SK-N-MC (cell line): Measurements from ENCODE around the gene TLE2.

Source experiments
- DNase-seq: peaks from one replicate; pipeline ENCODE4 v3.0.0-alpha.2; 2011; ENCODE audit warnings: low read depth, low spot score
- H3K27ac ChIP-seq: fragments of 200-600 bp; sonication (generic); 2 replicates; pipeline ENCODE4 v1.5.1; 2016; ENCODE audit warnings: mixed run types
- H3K36me3 ChIP-seq: fragments of 200-600 bp; sonication (generic); 2 replicates; pipeline ENCODE4 v1.6.1; 2017; ENCODE audit warnings: antibody characterized with exemption, low read length, mixed read lengths; ENCODE audit not compliant: insufficient read depth
- H3K4me3 ChIP-seq: fragments of 200-600 bp; sonication (generic); 2 replicates; pipeline ENCODE4 v1.5.1; 2016
- H3K9ac ChIP-seq: fragments of 200-600 bp; sonication (generic); 2 replicates; pipeline ENCODE4 v1.8.0; 2017; ENCODE audit warnings: mixed run types, mixed read lengths; ENCODE audit not compliant: insufficient read length
- H3K9me3 ChIP-seq: fragments of 200-600 bp; sonication (generic); 2 replicates; pipeline ENCODE4 v1.6.1; 2017; ENCODE audit warnings: low read depth, mild to moderate bottlenecking, antibody characterized with exemption, low read length, moderate library complexity, mixed read lengths
- EZH2 ChIP-seq: fragments of 200-600 bp; sonication (generic); IDR thresholded peaks from one replicate; pipeline ENCODE4 v1.6.1; 2017; ENCODE audit warnings: antibody characterized with exemption
- FOXP2 ChIP-seq: optimal IDR thresholded peaks from 2 replicates; pipeline ENCODE3; 2011; ENCODE audit warnings: mild to moderate bottlenecking, moderate library complexity; ENCODE audit not compliant: insufficient read depth; ENCODE audit errors: extremely low read length, control extremely low read depth
- POLR2AphosphoS5 ChIP-seq: IDR thresholded peaks from 2 replicates; pipeline ENCODE4 v1.6.1; 2012; ENCODE audit warnings: mild to moderate bottlenecking, low read depth, low read length, borderline replicate concordance

The TLE2 gene

DNA sequence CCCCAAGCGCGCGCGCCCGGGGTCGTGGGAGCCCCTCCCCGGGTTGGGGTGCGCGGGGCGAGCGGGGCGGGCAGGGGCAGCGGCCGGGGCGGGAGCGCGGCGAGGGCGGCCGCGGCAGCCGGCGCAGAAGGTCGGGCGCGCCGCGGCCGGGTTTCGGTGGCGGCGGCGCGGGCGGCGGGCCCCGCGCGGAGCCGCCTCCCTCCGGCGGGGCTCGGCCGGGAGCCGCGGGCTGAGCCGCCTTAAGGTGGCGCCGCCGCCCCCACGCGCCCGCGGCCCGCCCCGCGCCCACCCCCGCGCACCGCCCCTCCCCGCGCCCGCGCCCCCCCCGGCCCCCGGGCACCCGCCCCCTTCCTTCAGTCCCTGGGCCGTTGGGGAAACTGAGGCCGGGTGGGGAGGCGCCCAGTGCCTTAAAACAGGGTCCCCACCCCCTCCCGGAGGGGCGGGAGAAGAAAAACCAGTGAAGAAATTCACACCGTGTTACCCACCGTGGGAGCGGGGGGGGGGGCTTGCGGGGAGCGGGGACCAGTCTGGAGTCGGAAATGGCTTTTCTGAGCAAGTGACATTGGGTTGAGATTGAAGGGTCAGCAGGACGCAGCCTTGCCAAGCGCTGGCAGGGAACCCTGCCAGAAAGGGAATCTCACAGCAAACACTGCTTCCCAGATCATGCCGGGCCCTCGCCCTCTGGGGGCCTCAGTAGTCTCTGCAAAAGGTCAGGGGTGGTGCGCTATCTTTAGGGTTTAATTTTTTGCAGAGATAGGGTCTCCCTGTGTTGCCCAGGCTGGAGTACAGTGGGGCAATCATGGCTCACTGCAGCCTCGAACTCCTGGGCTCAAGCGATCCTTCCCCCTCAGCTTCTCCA, at the start of gene TLE2:
TLE2 (minus strand) TSS at position 216 of the 859 bp plus-strand sequence. CDS start 376 bp downstream, outside the sequence.
- no peaks in the 10 kb centered on the region for H3K9me3 ChIP-seq
- H3K27ac ChIP-seq = no peak within 1 kb of the TSS
- H3K9ac ChIP-seq = peak within 1 kb of the TSS; percentile 70
- no peaks in the 10 kb centered on the region for H3K36me3 ChIP-seq
- no peak for DNase-seq
- H3K4me3 ChIP-seq = peak within 1 kb of the TSS; percentile 79
- TF ChIP-seq FOXP2 (no peak), EZH2 (no peak), POLR2AphosphoS5 (no peak)

DNA sequence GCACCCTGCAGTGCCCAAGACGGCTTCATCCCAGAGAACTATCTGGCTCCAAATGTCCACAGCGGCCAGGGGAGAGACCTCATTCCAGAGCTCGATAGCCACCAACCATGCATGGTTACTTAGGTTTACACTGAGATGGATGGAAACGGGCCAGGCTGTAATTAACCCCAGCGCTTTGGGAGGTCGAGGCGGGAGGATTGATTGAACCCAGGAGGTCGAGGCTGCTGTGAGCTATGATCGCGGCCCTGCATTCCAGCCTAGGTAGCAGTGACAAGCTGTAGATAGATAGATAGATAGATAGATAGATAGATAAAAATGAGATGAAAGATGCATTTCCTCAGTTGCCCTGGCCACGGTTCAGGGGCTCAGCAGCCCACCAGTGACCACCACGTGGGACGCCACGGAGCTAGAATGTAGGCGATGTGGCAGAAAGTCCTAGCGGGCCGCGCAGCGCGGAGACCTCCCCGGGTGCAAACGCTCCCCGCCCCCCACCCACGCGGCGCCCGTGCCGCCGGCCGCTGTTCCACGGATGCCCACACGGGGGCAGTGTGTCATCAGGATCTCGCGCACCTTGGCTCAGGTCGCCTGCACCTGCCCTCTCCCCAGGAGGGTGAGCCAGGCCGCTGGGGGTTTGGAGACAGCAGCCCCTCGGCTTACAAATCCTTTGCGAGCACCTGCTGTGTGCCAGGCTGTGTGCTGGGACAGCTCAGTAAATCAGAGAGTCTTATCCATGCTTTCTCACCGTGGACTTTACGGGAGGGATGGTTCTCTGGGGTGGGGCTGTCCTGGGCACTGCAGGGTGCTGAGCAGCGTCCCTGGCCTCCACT, 46.7 kb upstream of the TLE2 start:
- Histone ChIP-seq H3K9me3 (no peaks in the 10 kb centered on the region), H3K9ac (no peak overlapping the region), H3K27ac (no peak overlapping the region), H3K36me3 (no peaks in the 10 kb centered on the region), H3K4me3 (peak overlapping the region; percentile 61)
- no peak for TF ChIP-seq EZH2
- peak; percentile 33 for TF ChIP-seq FOXP2
- no peak for DNase-seq

DNA sequence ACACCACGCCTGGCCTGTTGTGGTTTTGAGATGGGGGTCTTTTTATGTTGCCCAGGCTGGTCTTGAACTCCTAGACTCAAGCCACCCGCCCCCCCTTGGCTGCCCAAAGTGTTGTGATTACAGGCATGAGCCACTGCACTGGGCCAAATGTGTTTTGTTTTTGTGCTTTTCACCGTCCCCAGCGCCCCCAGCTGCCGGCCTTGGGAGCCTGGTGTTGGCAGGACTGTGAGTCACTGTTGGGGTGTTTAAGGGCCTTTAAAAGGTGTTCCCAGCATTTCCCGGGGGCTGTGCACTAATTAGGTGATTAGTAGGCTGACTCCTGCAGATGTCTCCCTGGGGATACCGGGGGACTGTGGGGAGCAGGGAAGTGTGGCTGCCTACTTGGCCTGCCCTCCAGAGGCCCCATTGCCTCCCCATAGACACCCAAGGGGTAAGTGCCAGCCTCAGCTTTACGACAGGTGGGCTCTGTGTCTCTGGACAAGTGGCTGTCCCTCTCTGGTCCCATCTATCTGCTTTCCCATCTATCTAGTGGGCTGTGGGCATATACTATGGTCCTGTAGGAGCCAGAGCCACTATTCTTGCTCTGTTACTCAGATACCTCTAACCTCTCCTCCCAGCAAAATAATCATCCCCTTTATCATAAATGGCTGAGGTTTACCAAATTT, 45.0 kb upstream of the TLE2 start:
- Histone ChIP-seq H3K27ac (no peak overlapping the region), H3K9ac (no peak overlapping the region), H3K36me3 (no peaks in the 10 kb centered on the region), H3K4me3 (no peak overlapping the region), H3K9me3 (no peaks in the 10 kb centered on the region)
- no peak for DNase-seq
- TF ChIP-seq FOXP2 (no peak), EZH2 (no peak), POLR2AphosphoS5 (no peak)

DNA sequence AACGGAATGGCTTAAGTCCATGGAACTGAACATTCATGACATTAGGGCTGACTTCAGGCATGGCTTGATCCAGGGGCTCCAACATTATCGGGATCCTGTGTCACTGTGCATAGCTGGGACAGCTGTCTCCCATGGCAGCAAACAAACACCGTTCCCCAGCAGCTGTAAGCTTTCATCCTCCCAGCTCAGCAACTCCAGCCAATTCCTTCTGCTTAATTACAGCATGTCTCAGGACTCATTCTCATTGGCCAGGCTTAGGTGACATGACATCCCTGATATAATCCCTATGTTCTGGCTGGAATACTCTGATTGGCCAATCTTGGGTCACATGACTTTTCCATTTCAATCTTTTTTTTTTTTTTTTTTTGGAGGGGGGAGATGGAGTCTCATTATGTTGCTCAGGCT, 44.1 kb upstream of the TLE2 start:
- peak; percentile 30 for DNase-seq
- TF ChIP-seq POLR2AphosphoS5 (no peak), EZH2 (no peak), FOXP2 (no peak)
- H3K9ac ChIP-seq = no peak overlapping the region
- no peaks in the 10 kb centered on the region for H3K9me3 ChIP-seq
- no peak overlapping the region for H3K4me3 ChIP-seq
- no peak overlapping the region for H3K27ac ChIP-seq
- no peaks in the 10 kb centered on the region for H3K36me3 ChIP-seq

DNA sequence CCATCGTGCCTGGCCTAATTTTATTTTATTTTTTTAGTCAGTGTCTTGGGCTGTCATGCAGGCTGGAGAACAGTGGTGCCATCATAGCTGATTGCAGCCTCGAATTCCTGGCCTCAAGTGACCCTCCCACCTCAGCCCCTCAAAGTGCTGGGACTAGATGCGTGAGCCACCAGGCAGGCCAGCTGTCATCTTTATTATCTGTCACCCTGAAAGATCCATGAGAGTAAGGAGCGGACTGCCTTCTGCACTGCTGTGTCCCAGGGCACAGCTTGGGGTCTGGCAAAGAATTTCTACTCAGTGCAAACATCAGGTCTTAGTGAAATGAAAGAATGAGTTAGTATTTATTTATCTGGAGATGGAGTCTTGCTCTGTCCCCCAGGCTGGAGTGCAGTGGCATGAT, 42.7 kb upstream of the TLE2 start:
- no peak overlapping the region for H3K9ac ChIP-seq
- no peak for TF ChIP-seq POLR2AphosphoS5
- no peak for TF ChIP-seq FOXP2
- no peak for TF ChIP-seq EZH2
- H3K36me3 ChIP-seq = no peaks in the 10 kb centered on the region
- H3K4me3 ChIP-seq = no peak overlapping the region
- DNase-seq = no peak
- H3K27ac ChIP-seq = 0 out of 2 replicates have a peak overlapping the region, but pooled peaks have one; percentile 13
- H3K9me3 ChIP-seq = no peaks in the 10 kb centered on the region

DNA sequence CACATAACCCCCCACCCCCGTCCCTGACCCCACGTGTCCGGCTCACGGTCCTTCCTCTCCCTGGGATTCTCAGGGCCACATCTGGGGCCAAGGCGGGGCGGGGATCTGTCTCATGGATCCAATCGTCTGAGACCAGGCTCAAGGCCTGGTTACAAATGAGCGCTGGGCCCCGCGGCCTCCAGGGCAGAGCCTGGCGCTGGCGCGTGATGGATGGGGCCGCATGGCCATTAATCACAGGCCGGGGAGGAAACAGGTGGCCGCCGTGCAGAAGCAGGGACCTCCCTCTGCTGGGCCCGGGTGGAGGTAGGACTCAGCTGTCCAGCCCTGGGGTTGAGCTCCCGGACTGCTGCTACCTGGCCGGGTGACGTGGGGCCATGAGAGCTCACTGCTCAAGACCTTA, 39.0 kb upstream of the TLE2 start:
- no peak for DNase-seq

DNA sequence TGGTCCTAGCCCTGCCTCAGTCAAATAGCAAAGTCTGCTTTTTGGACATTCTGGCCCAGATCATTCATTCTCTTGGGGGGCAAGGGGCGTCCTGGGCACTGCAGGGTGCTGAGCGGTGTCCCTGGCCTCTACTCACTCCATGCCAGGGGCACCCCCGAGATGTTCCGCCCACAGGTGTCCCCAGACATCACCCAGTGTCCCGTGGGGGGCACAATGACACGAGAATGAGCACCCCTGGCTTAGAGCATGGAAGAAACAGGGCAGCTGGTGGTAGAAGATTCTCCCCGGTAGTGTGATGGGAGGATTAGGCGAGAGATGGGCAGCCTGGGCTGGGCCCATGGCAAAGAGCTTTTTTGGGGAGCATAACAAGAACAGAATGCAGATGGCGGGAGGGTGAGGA, 38.5 kb upstream of the TLE2 start:
- H3K9me3 ChIP-seq = no peaks in the 10 kb centered on the region
- no peak overlapping the region for H3K9ac ChIP-seq
- H3K36me3 ChIP-seq = no peaks in the 10 kb centered on the region
- DNase-seq = no peak
- no peak overlapping the region for H3K27ac ChIP-seq
- TF ChIP-seq EZH2 (no peak), POLR2AphosphoS5 (no peak), FOXP2 (no peak)
- no peak overlapping the region for H3K4me3 ChIP-seq

More for the DNA sequence above, 39.0 kb upstream of the TLE2 start:
- H3K9me3 ChIP-seq = no peaks in the 10 kb centered on the region
- H3K36me3 ChIP-seq = no peaks in the 10 kb centered on the region
- TF ChIP-seq EZH2 = no peak
- no peak for TF ChIP-seq POLR2AphosphoS5
- TF ChIP-seq FOXP2 = no peak
- no peak overlapping the region for H3K9ac ChIP-seq
- no peak overlapping the region for H3K27ac ChIP-seq
- no peak overlapping the region for H3K4me3 ChIP-seq
